HG02973 (cell line): ENCODE results near the gene NELFCD.
A peak's percentile ranks its signal among the peaks of the same experiment; 100 is the strongest.
"Not testable (repeated sequence)": the region's sequence is repeated elsewhere in the genome, so short reads cannot be mapped to it uniquely, and the experiment has no call there.

ENCODE experiments used
- ATAC-seq: cut with Tn5 transposase; IDR thresholded peaks from one replicate; pipeline ENCODE4 v1.9.1; 2021; ENCODE audit warnings: moderate library complexity; ENCODE audit not compliant: unreplicated experiment

The NELFCD gene, protein sequence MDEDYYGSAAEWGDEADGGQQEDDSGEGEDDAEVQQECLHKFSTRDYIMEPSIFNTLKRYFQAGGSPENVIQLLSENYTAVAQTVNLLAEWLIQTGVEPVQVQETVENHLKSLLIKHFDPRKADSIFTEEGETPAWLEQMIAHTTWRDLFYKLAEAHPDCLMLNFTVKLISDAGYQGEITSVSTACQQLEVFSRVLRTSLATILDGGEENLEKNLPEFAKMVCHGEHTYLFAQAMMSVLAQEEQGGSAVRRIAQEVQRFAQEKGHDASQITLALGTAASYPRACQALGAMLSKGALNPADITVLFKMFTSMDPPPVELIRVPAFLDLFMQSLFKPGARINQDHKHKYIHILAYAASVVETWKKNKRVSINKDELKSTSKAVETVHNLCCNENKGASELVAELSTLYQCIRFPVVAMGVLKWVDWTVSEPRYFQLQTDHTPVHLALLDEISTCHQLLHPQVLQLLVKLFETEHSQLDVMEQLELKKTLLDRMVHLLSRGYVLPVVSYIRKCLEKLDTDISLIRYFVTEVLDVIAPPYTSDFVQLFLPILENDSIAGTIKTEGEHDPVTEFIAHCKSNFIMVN

DNA sequence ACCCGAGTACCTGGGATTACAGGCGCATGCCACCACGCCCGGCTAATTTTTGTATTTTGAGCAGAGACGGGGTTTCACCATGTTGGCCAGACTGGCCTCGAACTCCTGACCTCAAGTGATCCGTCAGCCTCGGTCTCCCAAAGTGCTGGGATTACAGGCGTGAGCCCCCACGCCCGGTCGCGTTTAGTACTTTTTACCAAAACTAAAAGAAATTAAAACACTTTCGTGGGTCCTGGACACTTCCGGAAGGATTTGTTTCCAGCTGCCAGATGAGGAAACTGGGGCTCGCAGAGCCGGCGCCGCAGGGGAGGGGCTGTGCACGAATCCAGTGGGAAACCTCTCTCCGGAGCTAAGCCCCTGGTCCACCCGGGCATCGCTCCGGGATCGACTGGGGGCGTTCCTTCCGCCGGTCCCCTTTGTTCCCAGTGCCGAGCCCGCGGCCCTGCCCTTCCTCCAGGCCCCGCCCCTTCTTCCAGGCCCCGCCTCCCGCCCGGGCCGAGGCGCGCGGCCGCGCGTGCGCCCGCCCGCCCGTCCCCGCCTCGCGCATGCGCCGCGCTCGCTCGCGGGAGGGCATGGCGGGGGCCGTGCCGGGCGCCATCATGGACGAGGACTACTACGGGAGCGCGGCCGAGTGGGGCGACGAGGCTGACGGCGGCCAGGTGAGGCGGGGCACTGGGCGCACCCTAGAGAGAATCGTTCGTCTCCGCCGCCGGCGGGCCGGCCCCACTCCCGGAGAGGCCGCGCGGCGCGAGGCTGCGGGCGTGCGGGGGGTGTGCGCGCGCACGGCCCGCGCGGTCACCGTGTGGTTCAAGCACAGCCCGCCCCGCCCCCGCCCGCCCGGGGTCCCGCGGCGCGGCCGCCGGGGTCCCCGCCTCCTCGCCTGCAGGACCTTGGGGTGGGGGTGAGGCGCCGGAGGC lies at the start of gene NELFCD:
Gene NELFCD, plus strand, starts transcription at position 546 of the 917 bp plus-strand sequence. Its CDS starts 54 bp downstream, at position 600.
- ATAC-seq: peak; percentile 74

DNA sequence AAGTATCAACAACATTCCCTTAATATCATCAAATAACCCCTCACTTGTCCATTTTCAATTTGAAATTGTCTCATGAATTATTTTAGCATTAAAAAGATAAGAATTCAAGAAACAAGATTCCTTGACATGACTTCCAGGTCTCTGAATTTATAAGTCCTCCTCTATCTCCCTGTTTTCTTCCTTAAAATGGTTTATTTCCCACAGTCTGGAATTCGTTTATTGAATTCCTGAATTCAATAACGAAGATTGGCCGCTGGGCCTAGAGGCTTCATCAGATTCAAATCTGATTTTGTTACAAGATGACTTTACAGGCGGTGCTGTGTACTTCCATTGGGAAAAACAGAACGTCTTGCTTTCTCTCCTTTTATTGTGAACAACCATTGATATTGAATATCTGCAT lies 48.9 kb upstream of the NELFCD start:
- no peak for ATAC-seq

DNA sequence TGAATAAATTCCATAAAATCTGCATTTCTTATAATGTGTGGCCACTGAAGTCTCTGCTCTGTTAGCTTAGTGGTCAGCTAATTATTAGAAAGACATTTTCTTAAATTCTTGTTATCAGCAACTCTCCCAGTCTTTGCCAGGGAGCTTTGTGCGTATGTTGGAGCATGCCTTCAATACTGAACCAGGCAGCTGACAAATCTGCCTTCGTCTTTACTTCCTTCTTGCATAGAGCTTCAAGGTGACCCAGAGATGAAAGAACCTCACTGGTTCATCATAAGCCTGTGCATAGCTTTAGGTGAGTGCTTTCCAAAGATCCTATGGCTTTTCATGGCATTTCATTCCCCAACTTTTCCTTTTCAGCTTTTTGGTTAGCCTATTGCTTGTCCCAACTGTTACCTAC lies 43.0 kb upstream of the NELFCD start:
- ATAC-seq: no peak

DNA sequence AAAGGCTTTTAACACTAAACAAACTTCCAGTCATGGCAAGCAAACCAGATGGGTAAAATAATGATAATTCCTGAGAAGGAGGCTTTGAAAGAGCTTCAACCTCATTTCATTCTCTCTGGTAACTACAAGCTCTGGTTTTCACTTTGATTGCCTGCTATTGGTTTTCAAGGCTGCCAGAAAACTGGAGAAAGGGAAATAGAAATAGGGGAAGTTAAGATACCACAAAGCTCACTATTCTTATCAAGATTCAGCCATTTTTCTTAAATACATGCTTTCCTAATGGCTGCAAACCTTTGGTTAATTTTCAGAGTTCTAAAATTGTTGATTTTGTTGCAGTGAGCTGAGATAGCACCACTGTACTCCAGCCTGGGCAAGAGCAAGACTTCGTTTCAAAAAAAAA lies 42.5 kb upstream of the NELFCD start:
- no peak for ATAC-seq

DNA sequence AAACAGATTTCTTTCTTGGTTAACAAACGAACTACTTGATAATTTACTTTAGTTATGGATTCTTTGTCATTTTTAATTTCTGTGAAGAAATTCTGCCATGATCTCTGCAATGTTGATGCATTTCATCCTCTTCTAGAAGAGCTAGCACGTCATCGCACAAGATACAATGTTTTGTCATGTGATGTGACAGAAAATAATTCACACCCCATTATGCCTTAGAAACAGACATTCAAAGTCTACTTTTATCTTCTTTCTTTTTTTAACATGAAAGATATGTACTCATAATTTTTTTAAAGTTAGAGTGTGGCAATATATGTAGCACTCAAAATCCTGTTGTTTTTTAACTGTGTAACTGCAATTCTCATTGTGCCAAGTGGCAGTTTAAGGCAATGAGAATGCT lies 39.6 kb upstream of the NELFCD start:
- no peak for ATAC-seq

DNA sequence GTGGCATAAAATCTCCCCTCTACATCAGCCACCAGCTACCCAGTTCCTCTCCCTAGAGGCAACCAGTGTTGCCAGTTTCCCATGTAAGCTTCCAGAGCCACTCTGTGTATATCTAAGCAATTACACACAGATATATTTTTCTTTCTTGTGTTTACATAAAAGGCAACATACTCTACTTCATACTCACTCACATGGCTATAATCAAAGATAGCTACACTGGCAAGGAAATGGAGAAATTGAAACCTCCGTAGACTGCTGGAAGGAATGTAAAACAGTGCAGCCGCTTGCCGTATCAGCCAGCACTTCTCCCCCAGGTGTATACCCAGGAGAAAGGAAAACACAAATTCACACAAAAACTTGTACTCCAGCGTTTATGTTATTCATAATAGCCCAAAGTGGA lies 38.5 kb upstream of the NELFCD start:
- ATAC-seq: no peak

DNA sequence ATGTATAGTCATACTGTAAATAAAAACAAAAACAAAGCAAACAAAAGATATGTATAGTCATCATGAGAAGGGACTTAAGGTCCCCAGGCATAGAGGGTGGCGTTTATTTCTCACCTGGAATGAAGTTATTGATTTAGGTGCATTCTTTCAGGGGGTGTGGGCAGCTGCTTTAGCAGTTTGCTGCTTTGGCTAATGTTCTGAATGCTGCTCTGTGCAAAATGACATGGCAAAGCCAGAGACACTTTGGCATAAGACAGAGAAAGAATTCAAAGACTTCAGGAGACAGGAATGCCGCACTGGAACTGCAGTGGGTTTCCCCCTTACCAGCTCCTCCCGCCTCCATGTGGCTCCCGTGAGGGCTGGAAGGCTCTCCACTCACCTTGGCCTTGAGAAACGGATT lies 36.4 kb upstream of the NELFCD start:
- no peak for ATAC-seq

DNA sequence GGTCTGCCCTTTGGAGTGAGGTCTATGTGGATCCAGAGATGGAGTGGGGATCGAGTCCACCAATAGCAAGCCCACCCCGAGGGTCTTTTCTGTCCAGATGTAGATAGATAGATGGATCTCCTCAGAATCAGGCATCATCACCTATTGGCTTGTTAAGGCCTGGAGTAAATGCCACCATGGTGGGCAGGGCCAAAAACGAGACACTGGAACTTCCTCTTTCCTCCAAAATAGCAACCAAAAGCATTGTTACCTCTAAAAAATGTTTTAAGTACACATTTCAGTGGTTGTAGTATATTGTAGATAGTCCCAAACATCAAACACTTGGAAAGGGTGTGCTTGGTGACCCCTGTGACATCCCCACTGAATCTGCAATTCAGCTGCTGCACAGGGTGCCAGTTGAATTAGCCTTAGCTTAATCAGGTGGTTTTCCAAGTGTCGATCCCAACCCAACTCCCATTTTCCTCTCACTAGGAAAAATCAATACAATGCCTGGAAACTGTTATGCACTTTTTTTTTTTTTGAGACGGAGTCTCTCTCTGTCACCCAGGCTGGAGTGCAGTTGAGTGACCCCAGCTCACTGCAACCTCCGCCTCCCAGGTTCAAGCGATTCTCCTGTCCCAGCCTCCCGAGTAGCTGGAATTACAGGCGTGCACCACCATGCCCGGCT lies 35.0 kb upstream of the NELFCD start:
- no peak for ATAC-seq

DNA sequence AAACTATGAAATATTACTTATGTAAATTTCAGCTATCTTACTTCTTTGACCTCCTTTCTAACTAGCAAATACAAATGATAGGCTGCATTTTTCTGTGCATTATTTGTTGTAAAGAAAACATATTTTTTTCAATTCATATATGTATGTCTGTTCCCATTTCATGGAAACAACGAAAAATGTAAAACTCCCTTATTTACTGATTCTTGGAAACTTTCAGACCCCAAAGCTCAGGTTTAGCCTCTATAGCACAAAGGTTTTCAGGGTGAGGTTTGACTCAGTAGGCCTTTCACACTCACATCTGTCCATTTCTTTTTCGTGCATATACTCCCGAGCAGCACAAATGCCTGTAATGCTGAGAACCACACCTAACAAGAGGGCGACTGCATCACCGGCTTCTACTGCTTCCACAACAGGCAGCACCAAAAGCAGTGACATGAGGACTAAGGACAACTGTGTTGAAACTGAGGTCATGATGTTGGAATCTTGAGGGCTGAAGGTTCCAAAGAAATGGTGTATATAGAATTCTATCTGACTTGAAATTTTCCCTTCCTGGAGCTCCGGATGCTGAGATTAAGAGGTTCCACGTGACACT lies 33.2 kb upstream of the NELFCD start:
- ATAC-seq: not testable (repeated sequence)

DNA sequence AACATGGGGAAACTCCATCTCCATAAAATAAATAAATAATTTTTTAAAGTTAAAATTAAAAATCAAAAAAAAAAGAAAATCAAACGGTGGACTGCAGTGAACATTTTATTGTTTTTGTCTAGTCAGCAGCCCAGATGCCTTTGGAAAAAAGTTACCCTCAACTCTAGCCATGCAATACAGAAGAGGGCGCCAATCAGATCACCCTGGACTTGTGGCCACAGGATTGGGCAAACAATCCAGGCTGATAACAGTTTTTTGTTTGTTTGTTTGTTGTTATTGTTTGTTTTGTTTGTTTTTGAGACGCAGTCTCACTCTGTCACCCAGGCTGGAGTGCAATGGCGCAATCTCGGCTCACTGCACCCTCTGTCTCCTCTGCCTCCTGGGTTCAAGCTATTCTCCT lies 30.5 kb upstream of the NELFCD start:
- no peak for ATAC-seq

DNA sequence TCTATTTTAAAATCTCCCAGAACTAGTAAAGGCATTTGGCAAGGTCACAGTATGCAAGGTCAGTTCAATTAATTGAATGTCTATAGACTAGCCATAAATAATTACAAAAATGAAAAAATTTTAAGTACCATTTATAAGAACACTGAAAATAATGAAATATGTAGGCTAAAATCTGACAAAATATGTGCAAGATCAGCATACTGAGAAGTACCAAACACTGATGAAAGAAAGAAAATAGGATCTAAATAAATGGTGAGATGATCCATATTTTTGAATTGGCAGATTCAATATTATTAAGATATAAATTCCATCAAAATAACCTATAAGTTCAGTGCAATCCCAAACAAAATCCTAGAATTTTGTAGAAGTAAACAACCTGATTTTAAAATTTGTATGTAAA lies 28.0 kb upstream of the NELFCD start:
- no peak for ATAC-seq

DNA sequence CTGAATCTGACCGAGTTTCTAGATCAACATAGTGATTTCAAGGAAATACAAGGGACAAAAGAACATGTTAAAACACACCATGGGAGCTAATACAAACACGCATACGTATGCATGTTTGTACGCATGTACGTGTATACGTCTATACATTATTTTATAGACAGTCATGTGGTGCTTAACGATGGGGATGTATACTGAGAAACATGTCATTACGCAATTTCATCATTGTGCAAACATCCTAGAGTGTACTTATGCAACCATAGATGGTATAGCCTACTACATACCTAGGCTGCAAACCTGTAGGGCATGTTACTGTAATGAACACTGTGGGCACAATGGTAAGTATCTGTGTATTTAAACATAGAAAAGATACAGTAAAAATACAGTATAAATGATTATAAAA lies 25.0 kb upstream of the NELFCD start:
- ATAC-seq: no peak

DNA sequence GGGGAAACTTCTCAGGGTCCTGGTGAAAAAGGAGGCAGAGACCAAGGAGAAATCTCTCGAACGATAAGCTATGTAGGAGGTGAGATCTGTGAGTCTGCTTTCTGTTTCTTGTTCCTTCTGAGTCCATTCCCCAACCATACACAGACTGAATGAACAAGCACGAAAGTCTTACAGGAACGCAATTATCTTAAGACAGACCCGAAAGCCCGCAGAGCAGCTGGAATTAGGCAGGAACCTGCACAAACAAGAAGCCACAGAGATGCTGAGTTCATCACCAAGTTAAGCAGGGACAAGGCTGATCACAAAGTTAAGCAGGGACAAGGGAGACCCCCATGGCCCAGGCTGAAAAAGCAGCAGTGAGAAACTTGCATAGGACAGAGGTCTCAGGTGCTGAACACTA lies 21.4 kb upstream of the NELFCD start:
- ATAC-seq: no peak

DNA sequence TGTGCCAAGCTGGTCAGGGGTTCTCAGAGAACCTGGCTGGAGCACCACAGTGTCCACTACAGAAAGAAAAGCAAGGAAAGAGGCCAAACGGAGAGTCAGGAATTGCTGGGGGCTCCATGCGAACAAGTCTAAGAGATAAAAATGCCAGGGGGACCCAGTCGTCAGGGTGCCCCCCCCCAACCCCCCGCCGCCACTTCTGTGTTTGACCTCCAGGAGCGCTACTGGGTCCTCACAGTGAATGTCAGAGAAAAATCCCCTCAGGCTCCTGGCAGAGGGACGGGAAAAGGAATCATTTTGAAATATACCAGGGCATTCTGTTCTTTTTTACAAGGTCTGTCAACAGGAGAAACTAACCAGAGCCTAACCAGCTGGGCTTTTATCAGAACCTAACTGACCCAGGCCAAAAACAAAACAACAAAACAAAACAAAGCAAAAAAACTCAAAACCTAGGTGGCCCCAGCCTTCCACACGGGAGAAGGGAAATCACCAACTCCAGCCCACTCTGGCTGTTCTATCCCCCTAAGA lies 17.9 kb upstream of the NELFCD start:
- ATAC-seq: no peak

DNA sequence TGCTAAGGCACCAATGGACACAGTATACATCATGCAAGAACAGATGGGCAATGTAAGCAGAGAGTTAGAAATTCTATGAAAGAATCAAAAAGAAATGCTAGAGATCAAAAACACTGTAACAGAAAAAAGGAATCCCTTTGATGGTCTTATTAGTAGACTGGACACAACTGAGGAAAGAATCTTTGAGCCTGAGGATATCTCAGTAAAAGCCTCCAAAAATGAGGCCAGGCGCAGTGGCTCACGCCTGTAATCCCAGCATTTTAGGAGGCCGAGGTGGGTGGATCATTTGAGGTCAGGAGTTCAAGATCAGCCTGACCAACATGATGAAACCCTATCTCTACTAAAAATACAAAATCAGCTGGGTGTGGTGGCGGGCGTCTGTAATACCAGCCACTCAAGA lies 17.1 kb upstream of the NELFCD start:
- ATAC-seq: not testable (repeated sequence)

DNA sequence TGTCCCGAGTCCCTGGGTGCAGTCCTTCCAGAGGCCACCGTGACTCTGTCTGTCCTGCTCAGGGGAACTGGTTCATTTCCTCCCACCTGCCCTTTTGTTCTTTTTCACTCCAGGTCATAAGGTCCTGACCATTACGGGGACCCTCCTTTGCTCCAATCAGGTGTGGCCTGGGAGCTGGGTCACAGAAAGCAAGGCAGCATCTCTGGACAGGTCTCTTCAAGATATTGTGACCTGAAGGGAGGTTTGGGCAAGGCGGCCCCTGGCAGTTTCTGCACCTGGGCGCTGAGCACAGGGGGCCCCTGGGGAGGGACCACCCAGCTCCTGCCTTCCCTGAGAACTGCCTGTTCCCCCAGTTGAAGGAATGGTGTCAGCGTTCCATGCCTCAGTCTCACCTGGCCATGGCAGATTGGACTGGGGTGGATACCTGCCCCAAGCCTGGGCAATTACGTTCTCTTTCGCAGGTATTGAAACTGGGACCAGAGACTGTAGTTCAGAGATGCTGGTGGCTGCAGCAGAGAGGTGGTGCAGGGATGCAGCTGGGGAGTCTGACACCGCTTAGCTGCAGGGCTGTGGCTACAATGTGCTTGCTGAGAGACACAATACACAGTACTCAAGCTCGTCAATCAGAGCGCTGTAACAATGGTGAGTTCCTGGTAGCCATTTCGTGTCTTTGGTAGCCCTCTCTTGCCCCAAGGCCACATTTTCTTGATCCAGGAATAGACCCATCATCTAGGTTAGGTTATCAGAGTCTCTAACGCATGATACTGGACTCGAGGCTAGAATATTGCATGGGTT lies 15.6 kb upstream of the NELFCD start:
- ATAC-seq: no peak

DNA sequence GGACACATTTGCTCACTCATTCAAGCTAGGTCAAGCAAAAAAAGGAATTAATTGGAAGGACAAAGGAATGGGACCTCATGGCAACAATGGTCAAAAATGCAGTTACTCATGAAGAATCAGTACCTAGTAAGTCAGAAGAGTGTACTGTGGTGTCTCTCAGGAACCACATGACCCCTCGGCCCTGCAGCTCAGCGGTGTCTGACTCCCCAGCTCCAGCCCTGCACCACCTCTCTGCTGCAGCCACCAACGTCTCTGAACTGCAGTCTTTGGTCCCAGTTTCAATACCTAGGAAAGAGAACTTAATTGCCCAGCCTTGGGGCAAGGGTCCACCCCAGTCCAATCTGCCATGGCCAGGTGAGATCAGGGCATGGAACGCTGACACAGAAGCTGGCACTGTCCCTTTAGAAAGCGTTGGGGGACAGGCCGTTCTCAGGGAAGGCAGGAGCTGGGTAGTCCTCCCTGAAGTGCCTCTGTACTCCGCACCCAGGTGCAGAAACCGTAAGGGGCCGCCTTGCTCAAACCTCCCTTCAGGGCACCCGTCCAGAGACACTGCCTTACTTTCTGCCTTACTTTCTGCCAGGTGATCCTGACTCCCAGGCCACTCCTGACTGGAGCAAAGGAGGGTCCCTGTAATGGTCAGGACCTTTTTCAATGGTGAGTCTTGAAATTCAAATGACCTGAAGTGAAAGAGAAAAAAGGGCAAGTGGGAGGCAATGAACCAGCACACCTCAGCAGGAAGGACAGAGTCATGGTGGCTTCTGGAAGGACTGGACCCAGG lies 13.2 kb upstream of the NELFCD start:
- ATAC-seq: no peak

DNA sequence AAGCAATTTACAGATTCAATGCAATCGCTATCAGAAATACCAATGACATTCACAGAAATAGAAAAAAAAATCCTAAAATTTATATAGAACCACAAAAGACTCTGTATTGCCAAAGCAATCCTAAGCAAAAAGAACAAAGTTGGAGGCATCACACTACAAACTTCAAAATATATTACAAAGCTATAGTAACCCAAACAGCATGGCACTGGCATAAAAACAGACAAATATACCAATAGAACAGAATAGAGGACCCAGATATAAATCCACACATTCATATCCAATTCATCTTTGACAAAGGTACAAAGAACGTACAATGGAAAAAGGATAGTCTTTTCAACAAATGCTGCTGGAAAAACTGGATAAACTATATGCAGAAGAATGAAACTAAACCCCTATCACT lies 11.6 kb upstream of the NELFCD start:
- ATAC-seq: no peak

DNA sequence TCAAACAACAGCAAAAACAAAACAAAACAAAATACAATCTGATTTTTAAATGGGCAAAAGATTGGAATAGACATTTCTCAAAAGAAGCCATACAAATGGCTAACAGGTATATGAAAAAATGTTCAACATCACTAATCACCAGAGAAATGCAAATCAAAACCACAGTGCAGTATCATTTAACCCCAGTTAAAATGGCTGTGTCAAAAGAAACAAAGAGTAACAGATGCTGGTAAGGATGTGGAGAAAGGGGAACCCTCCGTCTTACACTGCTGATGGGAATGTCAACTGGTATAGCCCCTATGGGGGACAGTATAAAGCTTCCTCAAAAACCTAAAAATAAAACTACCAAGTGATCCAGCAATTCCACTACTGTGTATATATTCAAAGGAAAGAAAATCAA lies 10.9 kb upstream of the NELFCD start:
- ATAC-seq: no peak
